Activated CD8-positive, alpha-beta T cell treated with anti-CD3 and anti-CD28 coated beads for 36 hours (primary cell): Measurements from ENCODE around the gene SAP130. TPM values are rescaled to one million over a fixed set of nuclear protein-coding genes. Genes with fewer than 3 reads are reported as not detected.

Experiments
- ATAC-seq: fragments of 200-7000 bp; cut with Tn5 transposase; one replicate; pipeline ENCODE4 v1.10.0; 2021; ENCODE audit warnings: mild to moderate bottlenecking, moderate library complexity
- CTCF ChIA-PET: fragments of 350-600 bp; sonication (Branson Sonifier 250); formaldehyde crosslinking; loops from one replicate; lab custom pipeline; 2021; ENCODE audit warnings: antibody characterized with exemption; lab: Charles Lee
- POLR2A ChIA-PET: fragments of 350-600 bp; sonication (Branson Sonifier 250); formaldehyde crosslinking; loops from one replicate; lab custom pipeline; 2021; ENCODE audit warnings: antibody characterized with exemption; lab: Charles Lee
- DNase-seq: peaks from one replicate; pipeline ENCODE4 v3.0.0-alpha.2; 2020
- H3K27ac Mint-ChIP-seq: one replicate; pipeline ENCODE4 v1.8.0; 2021; ENCODE audit warnings: mild to moderate bottlenecking, mixed read lengths
- H3K27me3 Mint-ChIP-seq: one replicate; pipeline ENCODE4 v1.8.0; 2021; ENCODE audit warnings: mixed read lengths
- H3K36me3 Mint-ChIP-seq: one replicate; pipeline ENCODE4 v1.8.0; 2021; ENCODE audit warnings: low read depth, mixed read lengths
- H3K4me1 Mint-ChIP-seq: one replicate; pipeline ENCODE4 v1.8.0; 2021; ENCODE audit warnings: low read depth, mixed read lengths
- H3K4me3 Mint-ChIP-seq: one replicate; pipeline ENCODE4 v1.8.0; 2021; ENCODE audit warnings: mild to moderate bottlenecking, moderate library complexity, mixed read lengths
- H3K9me3 Mint-ChIP-seq: one replicate; pipeline ENCODE4 v1.8.0; 2021; ENCODE audit warnings: mixed read lengths
- intact Hi-C: fragments of 100-400 bp; cut with micrococcal nuclease; formaldehyde crosslinking; loops from one replicate; pipeline ENCODE4 v1.10.0; 2022
- total RNA-seq, 2 experiments: library from RNA; stranded (reverse); gene quantifications; one replicate each; pipeline ENCODE4 v1.2.3, GENCODE V29; 2021
- TF ChIP-seq, protein P1 (sequence below): fragments of 200-600 bp; IDR thresholded peaks from one replicate; pipeline ENCODE4 v1.8.0; 2022; ENCODE audit warnings: antibody characterized with exemption, mild to moderate bottlenecking

Gene SAP130
- total RNA-seq, 2 experiments from 2014 or later = 24.4 to 31.9 TPM

DNA sequence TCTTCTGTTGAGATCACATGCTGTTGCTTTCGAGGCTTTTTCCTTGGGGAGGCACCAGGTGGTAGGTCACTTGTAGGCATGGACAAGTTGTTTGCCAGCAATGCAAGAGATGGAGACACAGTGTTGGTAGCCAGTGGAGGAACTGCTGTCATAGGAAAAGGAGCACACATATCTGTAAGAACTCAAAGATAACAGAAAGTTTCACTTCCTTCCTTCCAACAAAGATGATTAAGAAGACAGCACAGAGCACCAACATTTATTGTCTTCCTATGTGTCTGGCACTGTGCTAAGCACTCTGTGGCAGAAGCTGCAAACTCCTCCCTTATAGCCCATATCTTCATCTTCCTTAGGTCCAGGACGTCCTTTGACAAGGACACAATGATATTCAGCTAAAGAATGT lies 77.6 kb downstream of the SAP130 start:
- H3K4me1 Mint-ChIP-seq = no peaks in the 10 kb centered on the region
- DNase-seq (no peak), ATAC-seq (no peak)
- TF ChIP-seq, protein P1, sequence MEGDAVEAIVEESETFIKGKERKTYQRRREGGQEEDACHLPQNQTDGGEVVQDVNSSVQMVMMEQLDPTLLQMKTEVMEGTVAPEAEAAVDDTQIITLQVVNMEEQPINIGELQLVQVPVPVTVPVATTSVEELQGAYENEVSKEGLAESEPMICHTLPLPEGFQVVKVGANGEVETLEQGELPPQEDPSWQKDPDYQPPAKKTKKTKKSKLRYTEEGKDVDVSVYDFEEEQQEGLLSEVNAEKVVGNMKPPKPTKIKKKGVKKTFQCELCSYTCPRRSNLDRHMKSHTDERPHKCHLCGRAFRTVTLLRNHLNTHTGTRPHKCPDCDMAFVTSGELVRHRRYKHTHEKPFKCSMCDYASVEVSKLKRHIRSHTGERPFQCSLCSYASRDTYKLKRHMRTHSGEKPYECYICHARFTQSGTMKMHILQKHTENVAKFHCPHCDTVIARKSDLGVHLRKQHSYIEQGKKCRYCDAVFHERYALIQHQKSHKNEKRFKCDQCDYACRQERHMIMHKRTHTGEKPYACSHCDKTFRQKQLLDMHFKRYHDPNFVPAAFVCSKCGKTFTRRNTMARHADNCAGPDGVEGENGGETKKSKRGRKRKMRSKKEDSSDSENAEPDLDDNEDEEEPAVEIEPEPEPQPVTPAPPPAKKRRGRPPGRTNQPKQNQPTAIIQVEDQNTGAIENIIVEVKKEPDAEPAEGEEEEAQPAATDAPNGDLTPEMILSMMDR = no peak
- ChIA-PET CTCF (no interaction called here), POLR2A (no interaction called here)
- H3K4me3 Mint-ChIP-seq = no peak overlapping the region
- peaks cover 14% of the 10 kb centered on the region for H3K36me3 Mint-ChIP-seq
- H3K27me3 Mint-ChIP-seq = no peaks in the 10 kb centered on the region
- no peaks in the 10 kb centered on the region for H3K9me3 Mint-ChIP-seq
- no peak overlapping the region for H3K27ac Mint-ChIP-seq
- intact Hi-C loops = no loop called here

DNA sequence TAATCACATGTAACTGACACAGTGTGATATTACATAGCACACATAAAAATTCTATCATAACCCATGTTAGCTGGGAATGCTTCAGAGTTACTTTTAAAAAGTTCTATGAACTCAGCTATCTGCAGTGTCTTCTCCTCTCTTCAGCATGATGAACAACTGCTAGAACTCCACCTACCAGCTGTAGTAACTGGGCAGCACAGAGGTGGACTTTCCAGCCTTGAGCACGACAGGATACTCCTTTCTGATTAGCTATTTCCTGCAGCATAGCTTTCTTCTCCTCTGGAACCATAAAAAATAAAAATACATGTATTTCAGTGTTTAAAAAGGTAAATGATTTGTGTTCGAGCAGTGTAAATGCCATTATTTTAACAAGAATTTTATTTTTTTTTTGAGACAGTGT lies 82.6 kb downstream of the SAP130 start:
- POLR2A ChIA-PET = no interaction called here
- intact Hi-C loops = no loop called here
- Mint-ChIP-seq H3K9me3 (no peaks in the 10 kb centered on the region), H3K36me3 (peaks cover 20% of the 10 kb centered on the region), H3K27me3 (no peaks in the 10 kb centered on the region), H3K4me1 (no peaks in the 10 kb centered on the region), H3K4me3 (no peak overlapping the region), H3K27ac (no peak overlapping the region)
- no peak for DNase-seq
- TF ChIP-seq, protein P1 = no peak
- CTCF ChIA-PET = interaction anchor here (0.7 kb wide), 1 partner anchor 63 kb away, joined by 3 read pairs; no protein-coding TSS in a partner anchor
- no peak for ATAC-seq

DNA sequence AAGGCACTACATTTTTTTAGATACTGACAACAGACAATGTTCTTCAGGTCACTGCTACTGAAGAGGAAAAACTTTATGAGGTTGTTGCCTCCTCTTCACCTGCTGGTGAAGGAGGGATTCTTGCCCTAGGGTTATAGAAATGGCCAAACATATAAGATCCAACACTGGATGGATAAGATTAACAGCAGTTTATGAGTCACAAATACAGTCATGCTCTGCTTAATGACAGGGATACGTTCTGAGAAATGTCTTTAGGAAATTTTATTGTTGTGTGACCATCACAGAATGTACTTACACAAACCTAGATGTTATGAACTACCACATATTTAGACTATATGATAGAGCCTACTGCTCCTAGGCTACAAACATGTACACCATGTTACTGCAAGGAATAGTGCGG lies 84.7 kb downstream of the SAP130 start:
- intact Hi-C loops = no loop called here
- DNase-seq (no peak), ATAC-seq (no peak)
- TF ChIP-seq, protein P1 = no peak
- no peaks in the 10 kb centered on the region for H3K9me3 Mint-ChIP-seq
- H3K4me1 Mint-ChIP-seq = no peaks in the 10 kb centered on the region
- POLR2A ChIA-PET = no interaction called here
- no peaks in the 10 kb centered on the region for H3K27me3 Mint-ChIP-seq
- H3K4me3 Mint-ChIP-seq = no peak overlapping the region
- H3K36me3 Mint-ChIP-seq = peaks cover 14% of the 10 kb centered on the region
- CTCF ChIA-PET = no interaction called here
- H3K27ac Mint-ChIP-seq = no peak overlapping the region

DNA sequence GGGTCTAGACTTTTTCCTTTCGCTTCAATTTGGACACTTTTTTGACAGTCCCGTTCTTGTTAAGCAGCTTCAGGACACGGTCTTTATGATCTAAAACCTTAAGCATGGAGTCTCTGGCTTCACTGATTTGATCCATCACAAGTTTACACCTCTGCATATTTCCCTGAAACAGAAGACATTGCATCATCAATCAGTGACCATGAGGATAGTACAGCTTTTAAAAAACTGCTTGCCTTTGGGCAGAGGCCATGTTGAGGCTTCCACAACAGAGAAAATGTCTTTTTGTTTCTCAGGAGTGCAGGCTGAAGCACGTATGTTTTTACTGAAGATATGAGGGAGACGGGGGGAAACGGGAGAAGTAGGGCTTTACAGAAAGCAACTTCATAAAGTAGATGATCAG lies 85.9 kb downstream of the SAP130 start:
- ChIA-PET POLR2A (no interaction called here), CTCF (no interaction called here)
- no peaks in the 10 kb centered on the region for H3K27me3 Mint-ChIP-seq
- TF ChIP-seq, protein P1 = no peak
- H3K4me3 Mint-ChIP-seq = no peak overlapping the region
- DNase-seq = no peak
- peaks cover 14% of the 10 kb centered on the region for H3K36me3 Mint-ChIP-seq
- no peaks in the 10 kb centered on the region for H3K9me3 Mint-ChIP-seq
- no peaks in the 10 kb centered on the region for H3K4me1 Mint-ChIP-seq
- no peak for ATAC-seq
- H3K27ac Mint-ChIP-seq = peak overlapping the region; percentile 32
- intact Hi-C loops = no loop called here

DNA sequence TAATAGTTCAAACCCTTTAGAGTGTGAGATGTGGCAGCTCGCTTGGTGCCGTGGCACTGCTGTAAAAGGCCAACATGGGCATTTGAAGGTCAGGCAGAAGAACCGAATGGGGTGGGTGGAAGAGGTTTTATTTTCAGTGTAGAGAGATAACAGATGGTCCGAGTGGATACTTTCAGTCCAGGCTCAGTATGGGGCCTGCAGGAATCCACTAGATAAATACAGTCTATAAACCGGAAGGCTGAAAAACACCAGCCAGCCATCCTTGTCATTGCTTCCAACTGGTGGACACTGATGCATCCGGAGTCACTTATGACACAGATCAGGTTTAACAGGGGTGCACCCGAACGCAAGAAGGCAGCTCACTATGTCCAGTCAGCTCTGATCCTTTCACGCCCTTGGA lies 86.4 kb downstream of the SAP130 start:
- H3K27ac Mint-ChIP-seq = no peak overlapping the region
- H3K36me3 Mint-ChIP-seq = peaks cover 14% of the 10 kb centered on the region
- H3K27me3 Mint-ChIP-seq = no peaks in the 10 kb centered on the region
- TF ChIP-seq, protein P1 = no peak
- DNase-seq = no peak
- H3K4me1 Mint-ChIP-seq = no peaks in the 10 kb centered on the region
- no peak for ATAC-seq
- ChIA-PET CTCF (no interaction called here), POLR2A (no interaction called here)
- H3K4me3 Mint-ChIP-seq = no peak overlapping the region
- no peaks in the 10 kb centered on the region for H3K9me3 Mint-ChIP-seq
- intact Hi-C loops = no loop called here
